ENCODE data around the gene ZHX3.

ZHX3 gene

DNA sequence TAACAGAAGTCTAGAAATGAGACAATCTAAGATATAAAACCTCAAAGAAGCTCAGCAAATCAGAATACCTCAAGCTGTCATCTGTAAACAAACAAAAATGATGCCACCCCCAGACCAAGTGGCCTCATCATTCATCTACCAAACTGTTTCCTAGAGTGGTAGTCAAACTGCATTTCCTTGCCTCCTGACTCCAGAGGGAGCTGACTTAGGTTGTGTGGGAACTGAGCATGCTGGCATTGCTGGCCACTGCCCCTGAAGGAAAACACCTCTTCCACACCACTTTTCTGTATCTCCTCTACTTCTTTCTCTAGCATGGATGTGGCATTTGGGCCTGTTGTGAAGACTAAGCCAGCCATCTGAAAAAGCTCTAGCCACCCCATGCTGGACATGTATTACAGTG lies 56.3 kb downstream of the ZHX3 start:
- H3K9me3 ChIP-seq (ENCODE audit: control insufficient read depth, low read depth, low read length): no peaks in the 10 kb centered on the region
- no peak overlapping the region for H3K27ac ChIP-seq (ENCODE audit: low read length)
- H3K27me3 ChIP-seq (ENCODE audit: control insufficient read depth, insufficient read depth, low read length): no peaks in the 10 kb centered on the region
- no peak overlapping the region for H3K4me3 ChIP-seq (ENCODE audit: low read length)
- no peaks in the 10 kb centered on the region for H3K4me1 ChIP-seq (ENCODE audit: control insufficient read depth, low read depth, low read length)
- no peak overlapping the region for H3K9ac ChIP-seq (ENCODE audit: low read length)
- H3K36me3 ChIP-seq (ENCODE audit: control insufficient read depth, low read depth, low read length): no peaks in the 10 kb centered on the region

DNA sequence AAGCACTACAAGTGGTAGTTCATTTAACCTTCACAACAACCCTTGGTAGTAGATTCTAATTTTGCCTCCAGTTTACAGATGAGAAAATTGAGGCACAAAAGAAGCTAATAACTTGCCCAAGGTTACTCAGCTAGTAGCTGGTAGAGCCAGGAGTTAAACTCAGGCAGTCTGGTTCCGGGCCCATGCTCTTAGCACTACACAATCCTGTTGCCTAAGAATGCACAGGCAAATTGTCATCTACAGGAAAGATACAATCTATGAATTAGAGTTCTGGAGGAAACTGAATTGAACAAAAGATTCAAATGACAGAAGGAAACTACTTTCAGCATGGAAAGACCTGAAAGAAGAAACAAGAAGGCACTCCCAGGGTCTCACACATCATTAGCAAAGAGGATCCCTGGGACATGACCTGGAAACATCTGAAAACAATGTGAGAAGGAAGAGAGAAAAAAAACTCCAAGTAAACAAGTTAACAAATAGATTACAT lies 56.8 kb downstream of the ZHX3 start:
- no peak overlapping the region for H3K4me3 ChIP-seq (ENCODE audit: low read length)
- no peaks in the 10 kb centered on the region for H3K27me3 ChIP-seq (ENCODE audit: control insufficient read depth, insufficient read depth, low read length)
- H3K4me1 ChIP-seq (ENCODE audit: control insufficient read depth, low read depth, low read length): no peaks in the 10 kb centered on the region
- no peaks in the 10 kb centered on the region for H3K9me3 ChIP-seq (ENCODE audit: control insufficient read depth, low read depth, low read length)
- H3K27ac ChIP-seq (ENCODE audit: low read length): no peak overlapping the region
- no peak overlapping the region for H3K9ac ChIP-seq (ENCODE audit: low read length)
- H3K36me3 ChIP-seq (ENCODE audit: control insufficient read depth, low read depth, low read length): no peaks in the 10 kb centered on the region

DNA sequence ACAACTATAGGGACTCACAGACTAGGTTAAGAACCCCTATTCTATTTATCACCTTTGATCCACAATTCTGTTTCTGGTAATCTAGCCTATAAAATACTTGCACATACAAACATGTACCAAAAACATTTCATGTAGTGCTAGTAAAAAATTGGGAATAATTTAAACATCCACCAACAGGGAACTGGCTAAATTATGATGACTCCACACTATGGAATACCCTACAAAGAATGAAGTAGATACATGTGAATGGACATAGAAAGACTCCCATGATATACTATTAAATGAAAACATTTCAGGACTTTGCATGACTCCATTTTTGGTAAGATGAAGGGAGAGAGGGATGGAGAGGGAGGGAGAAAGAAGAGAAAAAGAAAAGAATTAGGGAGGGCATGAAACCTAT lies 58.2 kb downstream of the ZHX3 start:
- no peak overlapping the region for H3K4me3 ChIP-seq (ENCODE audit: low read length)
- H3K9me3 ChIP-seq (ENCODE audit: control insufficient read depth, low read depth, low read length): no peaks in the 10 kb centered on the region
- H3K4me1 ChIP-seq (ENCODE audit: control insufficient read depth, low read depth, low read length): no peaks in the 10 kb centered on the region
- H3K27me3 ChIP-seq (ENCODE audit: control insufficient read depth, insufficient read depth, low read length): no peaks in the 10 kb centered on the region
- no peak overlapping the region for H3K9ac ChIP-seq (ENCODE audit: low read length)
- H3K27ac ChIP-seq (ENCODE audit: low read length): no peak overlapping the region
- no peaks in the 10 kb centered on the region for H3K36me3 ChIP-seq (ENCODE audit: control insufficient read depth, low read depth, low read length)

DNA sequence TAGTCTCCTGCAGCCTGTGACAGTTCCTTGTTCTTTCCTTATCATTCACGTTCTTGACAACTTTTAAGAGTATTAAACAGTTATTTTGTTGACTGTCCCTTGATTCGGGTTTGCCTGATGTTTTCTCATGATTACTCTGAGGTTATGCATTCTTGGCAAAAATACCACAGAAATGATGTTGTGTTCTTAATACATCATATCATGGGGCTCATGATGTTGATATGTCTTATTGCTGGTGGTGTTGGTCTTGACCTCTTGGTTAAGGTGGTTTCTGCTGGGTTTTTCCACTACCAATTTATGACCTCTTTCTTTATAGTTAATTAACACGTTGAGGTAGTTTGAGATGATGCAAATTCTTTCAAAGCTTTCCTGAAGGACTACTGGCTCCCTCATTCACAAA lies 59.1 kb downstream of the ZHX3 start:
- Histone ChIP-seq H3K4me3 (ENCODE audit: low read length) (no peak overlapping the region), H3K9me3 (ENCODE audit: control insufficient read depth, low read depth, low read length) (no peaks in the 10 kb centered on the region), H3K27ac (ENCODE audit: low read length) (no peak overlapping the region), H3K4me1 (ENCODE audit: control insufficient read depth, low read depth, low read length) (no peaks in the 10 kb centered on the region), H3K36me3 (ENCODE audit: control insufficient read depth, low read depth, low read length) (no peaks in the 10 kb centered on the region), H3K9ac (ENCODE audit: low read length) (no peak overlapping the region), H3K27me3 (ENCODE audit: control insufficient read depth, insufficient read depth, low read length) (no peaks in the 10 kb centered on the region)

DNA sequence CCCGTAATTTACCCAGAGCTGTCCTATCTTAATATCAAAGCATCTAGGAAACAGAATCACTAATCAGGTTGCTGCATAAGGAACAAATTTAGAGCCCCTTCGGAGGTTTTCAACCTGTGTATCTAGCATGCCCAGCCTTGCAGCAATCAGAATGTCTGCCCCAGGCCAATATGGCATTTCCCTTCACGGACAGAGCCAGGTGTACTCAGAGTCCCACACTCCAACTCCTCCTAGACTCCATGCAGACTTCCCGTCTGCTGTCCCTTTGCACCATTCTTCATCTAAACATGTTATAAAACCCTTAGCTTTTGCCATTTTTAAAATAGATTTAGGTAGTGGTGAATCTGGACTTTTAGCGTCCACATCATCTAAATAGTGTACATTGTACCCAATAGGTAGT lies 61.0 kb downstream of the ZHX3 start:
- Histone ChIP-seq H3K36me3 (ENCODE audit: control insufficient read depth, low read depth, low read length) (no peaks in the 10 kb centered on the region), H3K9ac (ENCODE audit: low read length) (no peak overlapping the region), H3K9me3 (ENCODE audit: control insufficient read depth, low read depth, low read length) (no peaks in the 10 kb centered on the region), H3K27me3 (ENCODE audit: control insufficient read depth, insufficient read depth, low read length) (no peaks in the 10 kb centered on the region), H3K4me3 (ENCODE audit: low read length) (no peak overlapping the region), H3K4me1 (ENCODE audit: control insufficient read depth, low read depth, low read length) (no peaks in the 10 kb centered on the region), H3K27ac (ENCODE audit: low read length) (no peak overlapping the region)

DNA sequence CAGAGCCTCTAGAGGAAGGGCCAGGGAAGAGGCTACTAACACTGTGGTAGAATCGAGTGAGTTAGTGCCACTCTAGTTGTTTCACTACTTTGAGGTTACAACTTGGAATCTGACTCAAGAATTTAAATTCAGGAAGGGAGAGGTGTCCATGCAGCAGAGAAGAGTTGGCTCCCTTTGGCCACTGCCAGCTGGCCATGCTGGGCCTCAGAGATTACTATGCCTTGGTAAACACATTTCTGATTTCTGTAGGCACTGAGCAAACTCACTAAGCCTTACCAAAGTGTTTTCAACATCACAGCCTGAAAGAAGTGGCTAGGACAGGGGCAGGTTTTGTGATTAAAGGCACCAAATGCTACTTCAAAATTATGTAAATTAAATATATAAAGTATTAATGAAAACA lies 61.9 kb downstream of the ZHX3 start:
- H3K36me3 ChIP-seq (ENCODE audit: control insufficient read depth, low read depth, low read length): no peaks in the 10 kb centered on the region
- no peak overlapping the region for H3K9ac ChIP-seq (ENCODE audit: low read length)
- H3K4me1 ChIP-seq (ENCODE audit: control insufficient read depth, low read depth, low read length): no peaks in the 10 kb centered on the region
- no peak overlapping the region for H3K4me3 ChIP-seq (ENCODE audit: low read length)
- no peaks in the 10 kb centered on the region for H3K27me3 ChIP-seq (ENCODE audit: control insufficient read depth, insufficient read depth, low read length)
- H3K27ac ChIP-seq (ENCODE audit: low read length): no peak overlapping the region
- H3K9me3 ChIP-seq (ENCODE audit: control insufficient read depth, low read depth, low read length): no peaks in the 10 kb centered on the region

DNA sequence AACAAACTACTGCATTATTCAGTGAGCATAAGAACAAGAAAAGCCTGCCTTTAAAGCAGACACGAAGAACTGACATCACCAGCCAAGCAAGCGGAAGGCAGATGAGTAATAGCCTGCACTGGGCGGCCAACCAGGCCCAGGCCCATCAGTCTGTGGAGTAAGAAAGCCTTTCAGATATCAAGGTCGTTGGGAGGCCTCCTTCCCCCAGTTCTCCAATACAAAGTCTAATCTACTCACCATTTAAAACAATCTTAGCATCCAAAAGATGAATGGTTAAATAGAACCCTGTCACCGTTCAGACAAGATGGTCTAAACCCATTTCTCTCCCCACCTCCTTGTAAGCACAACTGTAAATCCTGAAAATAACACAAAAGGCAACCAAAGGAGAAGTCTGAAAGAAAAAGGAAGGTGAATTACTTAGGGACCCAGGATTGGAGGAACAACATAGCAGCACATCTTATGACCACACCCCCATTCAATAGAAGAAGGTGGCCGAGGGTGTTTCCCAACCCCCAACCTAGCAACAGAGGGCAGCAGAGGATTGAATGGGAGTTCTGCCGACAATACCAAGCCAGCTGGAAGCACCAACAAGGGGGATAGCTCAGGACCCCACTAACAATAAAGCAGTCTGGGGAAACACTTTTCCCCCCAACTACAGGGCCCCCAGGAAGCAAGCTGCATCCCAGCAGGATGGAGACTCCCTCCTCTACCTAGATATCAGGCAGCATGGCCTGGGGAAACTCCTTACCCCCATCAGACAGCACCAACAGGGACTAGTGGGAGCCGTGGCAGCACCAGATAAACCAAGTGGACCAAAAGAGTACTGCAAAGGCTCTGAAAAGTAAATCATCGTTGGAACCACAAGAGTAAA lies 67.9 kb downstream of the ZHX3 start:
- Histone ChIP-seq H3K9me3 (ENCODE audit: control insufficient read depth, low read depth, low read length) (no peaks in the 10 kb centered on the region), H3K27ac (ENCODE audit: low read length) (no peak overlapping the region), H3K36me3 (ENCODE audit: control insufficient read depth, low read depth, low read length) (no peaks in the 10 kb centered on the region), H3K4me1 (ENCODE audit: control insufficient read depth, low read depth, low read length) (peaks cover 13% of the 10 kb centered on the region), H3K27me3 (ENCODE audit: control insufficient read depth, insufficient read depth, low read length) (peaks cover 34% of the 10 kb centered on the region), H3K9ac (ENCODE audit: low read length) (no peak overlapping the region), H3K4me3 (ENCODE audit: low read length) (peak overlapping the region; percentile 19)

DNA sequence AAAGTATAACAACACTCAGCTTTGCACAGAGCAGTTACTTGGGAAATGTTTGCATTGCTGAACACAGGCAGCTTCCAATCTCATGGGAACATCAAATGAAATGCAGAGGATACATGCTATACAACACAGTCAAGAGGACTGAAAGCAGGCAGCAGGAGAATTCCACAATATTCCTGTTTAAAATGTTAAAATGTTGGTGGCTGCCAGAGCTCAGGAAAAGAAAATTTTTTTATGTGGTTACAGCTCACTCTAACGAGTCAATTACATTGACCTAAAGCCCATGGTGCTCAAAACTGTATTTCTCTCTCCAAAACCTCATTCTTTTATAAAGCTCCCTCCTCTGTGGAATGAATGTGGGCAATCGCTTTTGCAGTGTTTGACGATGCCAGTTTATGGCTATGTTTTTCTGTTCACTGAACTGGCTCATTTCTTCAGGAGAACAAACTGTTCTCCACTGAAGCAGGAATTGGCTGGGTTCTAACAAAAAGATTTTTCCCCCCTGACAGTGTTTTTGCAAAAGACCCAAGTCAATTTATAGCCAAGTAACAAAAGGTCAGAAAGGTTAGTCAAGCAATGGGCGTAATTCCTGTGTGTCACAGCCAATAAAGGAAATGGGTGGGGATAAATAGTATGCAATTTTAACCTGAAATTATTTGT lies 69.0 kb downstream of the ZHX3 start:
- no peaks in the 10 kb centered on the region for H3K9me3 ChIP-seq (ENCODE audit: control insufficient read depth, low read depth, low read length)
- no peaks in the 10 kb centered on the region for H3K36me3 ChIP-seq (ENCODE audit: control insufficient read depth, low read depth, low read length)
- H3K27ac ChIP-seq (ENCODE audit: low read length): no peak overlapping the region
- peaks cover 13% of the 10 kb centered on the region for H3K4me1 ChIP-seq (ENCODE audit: control insufficient read depth, low read depth, low read length)
- peaks cover 45% of the 10 kb centered on the region for H3K27me3 ChIP-seq (ENCODE audit: control insufficient read depth, insufficient read depth, low read length)
- no peak overlapping the region for H3K4me3 ChIP-seq (ENCODE audit: low read length)
- H3K9ac ChIP-seq (ENCODE audit: low read length): no peak overlapping the region

DNA sequence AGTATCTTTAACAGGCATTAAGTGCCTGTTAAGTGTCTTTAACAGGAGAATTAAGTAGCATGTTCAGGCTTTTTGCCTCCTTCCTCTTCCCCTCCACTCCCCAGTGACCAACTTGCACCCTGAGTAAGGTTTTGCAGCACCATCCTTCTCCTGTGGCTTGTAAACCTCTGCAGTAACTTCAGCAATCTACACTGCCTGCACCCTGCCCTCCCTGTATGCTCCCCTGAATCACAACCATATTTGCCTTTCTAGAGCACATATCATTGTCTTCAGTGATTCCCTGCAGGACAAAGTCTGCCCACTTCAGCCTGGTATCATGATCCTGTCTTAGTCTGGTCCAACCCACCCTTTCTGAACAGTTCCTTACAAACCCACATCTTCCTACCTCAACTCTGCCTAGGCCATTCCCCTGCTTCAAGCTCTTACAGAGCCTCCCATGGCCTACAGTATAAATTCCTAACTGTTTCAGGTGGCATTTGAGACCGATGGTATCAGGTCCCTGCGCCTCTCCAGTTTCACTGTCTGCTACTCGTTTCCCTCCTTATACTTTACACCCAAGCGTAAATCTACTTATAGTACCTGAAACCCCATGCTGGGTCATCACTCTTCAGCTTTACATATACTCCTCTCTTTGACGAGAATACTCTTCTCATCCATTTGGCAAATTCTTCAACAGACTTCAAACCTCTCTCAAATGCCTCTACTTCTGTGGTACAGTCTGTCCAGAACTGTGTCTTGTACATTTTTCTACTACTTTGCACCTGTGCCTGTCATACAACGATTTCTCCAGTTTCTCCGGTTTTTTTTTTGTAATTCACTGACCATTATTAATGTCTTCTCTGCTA lies 69.8 kb downstream of the ZHX3 start:
- no peak overlapping the region for H3K9ac ChIP-seq (ENCODE audit: low read length)
- H3K27me3 ChIP-seq (ENCODE audit: control insufficient read depth, insufficient read depth, low read length): peaks cover 53% of the 10 kb centered on the region
- no peak overlapping the region for H3K4me3 ChIP-seq (ENCODE audit: low read length)
- H3K27ac ChIP-seq (ENCODE audit: low read length): no peak overlapping the region
- H3K9me3 ChIP-seq (ENCODE audit: control insufficient read depth, low read depth, low read length): no peaks in the 10 kb centered on the region
- H3K4me1 ChIP-seq (ENCODE audit: control insufficient read depth, low read depth, low read length): peaks cover 13% of the 10 kb centered on the region
- no peaks in the 10 kb centered on the region for H3K36me3 ChIP-seq (ENCODE audit: control insufficient read depth, low read depth, low read length)

DNA sequence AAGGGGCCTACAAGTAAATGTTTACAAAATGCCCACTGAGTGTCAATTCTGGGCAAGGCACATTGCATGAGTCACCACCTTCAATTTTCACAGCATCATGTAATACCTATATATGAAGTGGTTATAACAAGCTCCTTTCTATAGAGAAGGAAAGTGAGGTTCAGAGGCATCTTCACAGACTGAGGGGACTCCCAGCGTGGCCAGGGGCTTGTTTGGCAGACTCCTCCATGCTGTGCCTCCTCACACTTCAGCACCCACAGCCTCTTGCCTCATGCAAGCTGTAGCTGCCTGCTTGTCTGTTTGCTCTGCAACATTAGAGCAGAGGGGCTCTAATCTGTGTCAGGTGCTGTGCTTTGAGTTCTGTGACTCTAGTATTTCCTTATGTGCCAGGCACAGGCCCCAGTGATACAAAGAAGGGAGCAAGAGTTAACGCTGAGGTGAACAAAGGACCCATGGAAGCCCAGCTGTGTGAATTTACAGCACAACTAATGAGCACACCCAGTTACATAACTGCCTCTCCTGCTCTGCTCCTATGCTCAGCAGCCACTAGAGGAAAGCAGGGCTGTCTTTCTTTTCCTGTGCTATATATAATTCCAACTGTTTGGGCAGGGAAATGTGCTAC lies 72.3 kb downstream of the ZHX3 start:
- Histone ChIP-seq H3K4me1 (ENCODE audit: control insufficient read depth, low read depth, low read length) (peaks cover 13% of the 10 kb centered on the region), H3K27ac (ENCODE audit: low read length) (no peak overlapping the region), H3K4me3 (ENCODE audit: low read length) (no peak overlapping the region), H3K9me3 (ENCODE audit: control insufficient read depth, low read depth, low read length) (no peaks in the 10 kb centered on the region), H3K9ac (ENCODE audit: low read length) (no peak overlapping the region), H3K27me3 (ENCODE audit: control insufficient read depth, insufficient read depth, low read length) (peaks cover 53% of the 10 kb centered on the region), H3K36me3 (ENCODE audit: control insufficient read depth, low read depth, low read length) (no peaks in the 10 kb centered on the region)

DNA sequence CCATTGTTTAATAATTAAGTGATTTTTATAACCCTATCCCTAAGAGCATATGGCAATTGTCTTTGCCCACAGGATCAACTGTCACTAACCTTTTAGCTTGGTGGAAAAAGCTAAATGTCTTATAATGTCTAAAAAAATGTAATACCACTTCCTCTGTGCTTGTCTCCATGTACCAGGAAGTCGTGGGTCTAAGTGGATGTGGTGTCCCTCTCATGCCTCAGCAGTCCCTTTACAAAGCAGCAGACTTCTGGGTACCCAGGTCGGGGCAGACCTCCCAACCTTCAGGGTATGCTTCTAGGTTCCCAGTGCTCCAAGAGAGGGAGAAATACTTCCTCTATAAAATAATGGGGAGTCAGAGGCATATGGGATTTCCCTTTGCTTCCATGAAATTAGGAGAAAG lies 74.7 kb downstream of the ZHX3 start:
- H3K9ac ChIP-seq (ENCODE audit: low read length): no peak overlapping the region
- no peak overlapping the region for H3K27ac ChIP-seq (ENCODE audit: low read length)
- H3K4me3 ChIP-seq (ENCODE audit: low read length): no peak overlapping the region
- H3K4me1 ChIP-seq (ENCODE audit: control insufficient read depth, low read depth, low read length): peaks cover 5% of the 10 kb centered on the region
- H3K27me3 ChIP-seq (ENCODE audit: control insufficient read depth, insufficient read depth, low read length): peaks cover 47% of the 10 kb centered on the region
- H3K36me3 ChIP-seq (ENCODE audit: control insufficient read depth, low read depth, low read length): no peaks in the 10 kb centered on the region
- H3K9me3 ChIP-seq (ENCODE audit: control insufficient read depth, low read depth, low read length): no peaks in the 10 kb centered on the region

Measured in iPS-18a (cell line).